ENCODE data around the gene IST1.

The IST1 gene

DNA sequence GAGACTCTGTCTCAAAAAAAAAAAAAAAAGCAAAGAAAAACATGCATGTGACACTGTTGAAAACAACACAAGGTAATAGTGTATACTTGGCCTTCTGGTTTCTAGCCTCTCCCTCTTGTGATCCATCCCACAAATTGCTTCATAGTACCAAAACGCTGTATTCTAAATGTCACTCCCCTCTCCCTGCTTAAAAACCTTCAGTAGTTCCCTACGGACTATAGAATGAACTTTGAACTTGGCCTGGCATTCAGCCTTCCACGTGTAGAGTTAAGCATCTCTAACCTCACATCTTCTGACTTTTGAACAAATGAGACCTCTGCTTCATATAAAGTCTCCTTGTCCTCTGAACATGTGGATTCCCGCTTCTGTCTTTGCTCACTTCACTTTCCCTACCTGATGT, 16.4 kb upstream of the IST1 start:
- ChIA-PET CTCF (no interaction called here), POLR2A (no interaction called here)
- no peak for DNase-seq (ENCODE audit: extremely low spot score)
- TF ChIP-seq, protein P1, sequence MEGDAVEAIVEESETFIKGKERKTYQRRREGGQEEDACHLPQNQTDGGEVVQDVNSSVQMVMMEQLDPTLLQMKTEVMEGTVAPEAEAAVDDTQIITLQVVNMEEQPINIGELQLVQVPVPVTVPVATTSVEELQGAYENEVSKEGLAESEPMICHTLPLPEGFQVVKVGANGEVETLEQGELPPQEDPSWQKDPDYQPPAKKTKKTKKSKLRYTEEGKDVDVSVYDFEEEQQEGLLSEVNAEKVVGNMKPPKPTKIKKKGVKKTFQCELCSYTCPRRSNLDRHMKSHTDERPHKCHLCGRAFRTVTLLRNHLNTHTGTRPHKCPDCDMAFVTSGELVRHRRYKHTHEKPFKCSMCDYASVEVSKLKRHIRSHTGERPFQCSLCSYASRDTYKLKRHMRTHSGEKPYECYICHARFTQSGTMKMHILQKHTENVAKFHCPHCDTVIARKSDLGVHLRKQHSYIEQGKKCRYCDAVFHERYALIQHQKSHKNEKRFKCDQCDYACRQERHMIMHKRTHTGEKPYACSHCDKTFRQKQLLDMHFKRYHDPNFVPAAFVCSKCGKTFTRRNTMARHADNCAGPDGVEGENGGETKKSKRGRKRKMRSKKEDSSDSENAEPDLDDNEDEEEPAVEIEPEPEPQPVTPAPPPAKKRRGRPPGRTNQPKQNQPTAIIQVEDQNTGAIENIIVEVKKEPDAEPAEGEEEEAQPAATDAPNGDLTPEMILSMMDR (IDR thresholded peaks at IDR 0.05; ENCODE audit: control extremely low read depth, extremely low read depth, low read depth, missing control alignments), result no peak

GRCh38 chr16:71880176-71880575, 15.2 kb upstream of the IST1 start:
- TF ChIP-seq, protein P1 (IDR thresholded peaks at IDR 0.05; ENCODE audit: control extremely low read depth, extremely low read depth, low read depth, missing control alignments), result no peak
- no peak for DNase-seq (ENCODE audit: extremely low spot score)
- POLR2A ChIA-PET, result no interaction called here
- CTCF ChIA-PET, result interaction anchor here (0.6 to 6.5 kb wide), 4 partner anchors 12 to 38 kb away, joined by 3 to 76 read pairs (median 30); partner anchors contain the start of gene IST1

- DNase-seq (ENCODE audit: extremely low spot score), result peak; percentile 79
- ChIA-PET CTCF (interaction anchor here (0.6 to 6.5 kb wide), 42 partner anchors 10 to 272 kb away, joined by 3 to 91 read pairs (median 5); partner anchors contain the start of genes AP1G1, ATXN1L, DHX38 and IST1), POLR2A (interaction anchor here (0.5 to 1.3 kb wide), 5 partner anchors 11 to 218 kb away, joined by 3 to 5 read pairs (median 4); no protein-coding TSS in a partner anchor)
- TF ChIP-seq, protein P1 (IDR thresholded peaks at IDR 0.05; ENCODE audit: control extremely low read depth, extremely low read depth, low read depth, missing control alignments), result peak; percentile 76
Observed at GRCh38 chr16:71882505-71883167, 12.7 kb upstream of the IST1 start.

DNA sequence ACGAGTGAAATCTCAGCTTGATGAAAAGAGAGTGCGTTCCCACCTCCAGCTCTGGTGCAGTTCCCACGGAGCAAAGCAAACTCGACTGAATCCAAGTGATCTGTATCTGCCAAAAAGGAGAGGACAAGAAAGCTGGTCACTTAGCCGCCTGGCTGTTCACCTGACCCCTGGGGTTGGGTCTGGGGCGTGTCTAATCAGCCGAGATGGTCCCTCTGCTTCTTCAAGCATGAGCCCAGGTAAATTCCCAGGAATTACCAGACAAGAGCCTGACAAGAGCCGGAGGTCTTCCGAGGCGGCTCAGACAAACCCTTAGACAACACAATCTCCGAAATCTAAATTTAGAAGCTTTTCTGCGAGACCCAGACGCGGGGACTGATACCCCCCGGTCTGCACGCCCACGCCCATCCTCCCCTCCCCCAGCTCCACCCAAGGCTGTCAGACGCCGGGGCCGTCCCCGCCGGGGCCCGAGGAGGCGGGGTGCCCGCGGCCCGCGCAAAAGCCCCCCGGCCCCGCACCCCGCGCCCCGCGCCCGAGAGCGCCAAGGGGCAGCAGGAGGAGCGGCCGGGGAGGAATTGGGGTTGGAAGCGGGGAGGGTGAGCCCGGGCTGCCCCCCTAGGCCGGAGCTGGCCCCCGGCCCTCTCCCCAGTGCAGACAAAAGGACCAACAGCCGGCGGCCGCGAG, 12.0 kb upstream of the IST1 start:
- TF ChIP-seq, protein P1 (IDR thresholded peaks at IDR 0.05; ENCODE audit: control extremely low read depth, extremely low read depth, low read depth, missing control alignments), result peak; percentile 34
- DNase-seq (ENCODE audit: extremely low spot score), result peak; percentile 67
- ChIA-PET CTCF (interaction anchor here (0.8 to 6.5 kb wide), 35 partner anchors 11 to 272 kb away, joined by 3 to 91 read pairs (median 6); partner anchors contain the start of genes AP1G1, ATXN1L, DHX38 and IST1), POLR2A (interaction anchor here (0.5 to 1.3 kb wide), 4 partner anchors 11 to 22 kb away, joined by 3 to 5 read pairs (median 4); no protein-coding TSS in a partner anchor)

DNA sequence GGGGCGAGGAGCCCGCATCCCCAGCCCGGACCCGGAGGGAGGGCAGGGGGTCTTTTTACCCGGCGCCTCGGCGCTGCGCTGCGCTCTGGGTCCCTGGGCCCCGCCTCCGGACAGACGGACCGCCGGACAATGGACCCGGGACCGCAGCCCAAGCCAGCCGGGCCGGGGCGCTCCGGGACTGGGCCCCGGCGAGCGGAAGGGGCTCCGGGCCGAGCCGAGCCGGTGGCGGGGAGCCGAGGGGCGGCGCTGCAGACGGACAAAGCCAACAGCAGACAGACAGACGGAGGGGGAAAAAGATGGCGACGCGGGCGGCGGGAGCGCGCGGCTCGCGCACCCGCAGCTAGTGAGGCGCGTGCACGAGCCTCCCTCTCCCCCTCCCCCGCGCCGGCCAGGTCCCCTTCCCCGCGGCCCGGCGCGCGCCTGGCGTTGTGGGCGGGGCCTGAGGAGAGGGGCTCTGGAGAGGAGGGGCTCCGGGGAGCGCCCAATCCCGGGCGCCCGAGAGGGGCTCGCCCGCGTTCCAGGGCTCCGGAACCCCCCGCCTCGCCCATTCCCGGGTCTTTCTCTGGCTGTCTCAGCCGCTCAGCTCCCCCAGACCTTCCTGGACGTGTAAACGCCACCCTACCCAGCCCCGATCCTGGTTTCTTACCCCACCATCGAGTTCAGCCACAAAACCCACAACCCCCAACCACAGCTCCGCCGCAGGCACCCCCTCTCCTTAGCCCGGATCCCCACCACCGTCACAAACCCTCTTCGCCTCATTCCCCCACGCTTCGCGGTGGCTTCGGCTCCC, 11.3 kb upstream of the IST1 start, which contains the start of gene ZNF821:
Gene ZNF821 (minus strand): TSS at position 334 of the 790 bp plus-strand sequence. CDS start 4,236 bp downstream, outside the sequence.
- CTCF ChIA-PET, result interaction anchor here (0.8 to 6.5 kb wide), 22 partner anchors 10 to 273 kb away, joined by 3 to 91 read pairs (median 9); partner anchors contain the start of genes AP1G1, ATXN1L and IST1
- TF ChIP-seq, protein P1 (IDR thresholded peaks at IDR 0.05; ENCODE audit: control extremely low read depth, extremely low read depth, low read depth, missing control alignments), result no peak
- POLR2A ChIA-PET, result interaction anchor here (0.8 to 1.0 kb wide), 2 partner anchors 10 to 68 kb away, joined by 3 to 6 read pairs; no protein-coding TSS in a partner anchor

More for the DNA sequence above, 11.3 kb upstream of the IST1 start, which contains the start of gene ZNF821:
- DNase-seq (ENCODE audit: extremely low spot score), result peak; percentile 86

All from GM10248 (cell line).